GM18517 (cell line): ENCODE results near the gene ERCC3.
"Not testable (repeated sequence)": the region's sequence is repeated elsewhere in the genome, so short reads cannot be mapped to it uniquely, and the experiment has no call there.

Experiments used
- ATAC-seq: cut with Tn5 transposase; IDR thresholded peaks from one replicate; pipeline ENCODE4 v1.9.1; 2021; ENCODE audit warnings: mild to moderate bottlenecking, moderate library complexity; ENCODE audit not compliant: unreplicated experiment

Gene ERCC3

GRCh38 chr2:127280693-127281092 is 13.3 kb downstream of the ERCC3 start:
- ATAC-seq, result no peak

GRCh38 chr2:127279781-127280180 is 14.2 kb downstream of the ERCC3 start:
- ATAC-seq, result no peak

- no peak for ATAC-seq
These were observed 15.0 kb downstream of the ERCC3 start for GRCh38 chr2:127278959-127279358.

GRCh38 chr2:127277028-127277427 is 16.9 kb downstream of the ERCC3 start:
- no peak for ATAC-seq

- no peak for ATAC-seq
These were observed 18.2 kb downstream of the ERCC3 start for GRCh38 chr2:127275789-127276188.

GRCh38 chr2:127275356-127275755 is 18.6 kb downstream of the ERCC3 start:
- no peak for ATAC-seq

GRCh38 chr2:127270663-127271062 is 23.3 kb downstream of the ERCC3 start:
- no peak for ATAC-seq

- no peak for ATAC-seq
These were observed 32.0 kb downstream of the ERCC3 start for GRCh38 chr2:127261804-127262406.

- no peak for ATAC-seq
These were observed 34.6 kb downstream of the ERCC3 start for GRCh38 chr2:127259355-127259754.

- no peak for ATAC-seq
These were observed 37.1 kb downstream of the ERCC3 start for GRCh38 chr2:127256866-127257265.

GRCh38 chr2:127256381-127256780 is 37.6 kb downstream of the ERCC3 start:
- ATAC-seq, result no peak

- no peak for ATAC-seq
These were observed 38.2 kb downstream of the ERCC3 start for GRCh38 chr2:127255721-127256120.

GRCh38 chr2:127255146-127255545 is 38.8 kb downstream of the ERCC3 start:
- no peak for ATAC-seq

GRCh38 chr2:127254386-127254981 is 39.5 kb downstream of the ERCC3 start:
- no peak for ATAC-seq

GRCh38 chr2:127241184-127241583 is 52.8 kb downstream of the ERCC3 start:
- not testable (repeated sequence) for ATAC-seq

GRCh38 chr2:127239395-127239794 is 54.5 kb downstream of the ERCC3 start:
- no peak for ATAC-seq

- not testable (repeated sequence) for ATAC-seq
These were observed 56.2 kb downstream of the ERCC3 start for GRCh38 chr2:127237768-127238167.

GRCh38 chr2:127235082-127235702 is 58.8 kb downstream of the ERCC3 start:
- no peak for ATAC-seq

GRCh38 chr2:127233710-127234109 is 60.2 kb downstream of the ERCC3 start:
- no peak for ATAC-seq

- ATAC-seq, result no peak
These were observed 62.6 kb downstream of the ERCC3 start for GRCh38 chr2:127231130-127231865.

- no peak for ATAC-seq
These were observed 64.4 kb downstream of the ERCC3 start for GRCh38 chr2:127229555-127229954.

GRCh38 chr2:127228102-127228501 is 65.8 kb downstream of the ERCC3 start:
- no peak for ATAC-seq
